ENCODE data around the gene PACSIN2.

Gene PACSIN2

GRCh38 chr22:42907404-42908373 is 107.3 kb downstream of the PACSIN2 start:
- Histone ChIP-seq H3K4me3 (ENCODE audit: low read depth, low read length) (no peak overlapping the region), H2AFZ (ENCODE audit: low read length, unreplicated experiment) (no peak overlapping the region), H3K36me3 (ENCODE audit: insufficient read depth, low read length) (no peaks in the 10 kb centered on the region), H3K79me2 (ENCODE audit: control insufficient read depth, insufficient read depth, low read length, unreplicated experiment) (peaks cover 14% of the 10 kb centered on the region), H3K4me1 (ENCODE audit: control insufficient read depth, insufficient read depth, low read length, unreplicated experiment) (no peaks in the 10 kb centered on the region), H3K27me3 (ENCODE audit: insufficient read depth, low read length) (no peaks in the 10 kb centered on the region), H3K27ac (ENCODE audit: low read depth, low read length) (no peak overlapping the region)

DNA sequence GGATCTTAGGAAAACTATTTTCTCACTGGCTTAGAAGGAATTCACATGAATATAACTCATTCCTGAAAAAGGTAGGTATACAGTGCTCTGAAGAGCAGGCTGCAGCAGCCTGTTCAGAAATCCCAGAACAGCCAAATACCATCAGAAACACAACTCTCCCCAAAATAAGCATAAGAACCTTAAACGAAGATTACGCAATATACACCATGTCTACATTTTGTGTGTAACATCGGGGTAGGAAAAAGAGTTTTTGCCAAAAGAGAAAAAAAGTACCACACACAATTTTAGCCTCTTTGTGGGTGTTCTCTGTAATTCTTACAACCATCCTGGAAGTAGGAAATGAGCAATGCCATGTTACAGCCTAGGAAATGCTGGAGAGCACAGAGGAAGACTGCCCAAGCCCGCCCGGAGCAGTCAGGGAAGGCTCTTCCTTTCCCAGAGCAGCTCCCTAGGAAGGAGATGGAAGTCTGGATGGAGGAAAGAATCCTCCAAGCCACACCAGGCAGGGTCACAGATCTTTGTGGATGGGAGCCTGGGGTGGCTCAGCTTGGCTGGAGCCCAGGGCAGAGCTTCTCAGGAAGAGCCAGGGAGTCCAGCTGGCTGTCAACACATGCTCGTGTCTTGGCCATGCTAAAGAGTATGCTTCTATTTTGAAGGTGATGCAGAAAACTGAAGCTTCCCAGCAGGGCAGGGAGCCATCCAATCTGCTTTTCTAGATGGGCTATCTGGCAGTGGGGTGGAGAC is 108.2 kb downstream of the PACSIN2 start:
- H2AFZ ChIP-seq (ENCODE audit: low read length, unreplicated experiment): no peak overlapping the region
- no peaks in the 10 kb centered on the region for H3K27me3 ChIP-seq (ENCODE audit: insufficient read depth, low read length)
- no peaks in the 10 kb centered on the region for H3K36me3 ChIP-seq (ENCODE audit: insufficient read depth, low read length)
- H3K27ac ChIP-seq (ENCODE audit: low read depth, low read length): no peak overlapping the region
- H3K4me1 ChIP-seq (ENCODE audit: control insufficient read depth, insufficient read depth, low read length, unreplicated experiment): no peaks in the 10 kb centered on the region
- no peak overlapping the region for H3K4me3 ChIP-seq (ENCODE audit: low read depth, low read length)
- peaks cover 14% of the 10 kb centered on the region for H3K79me2 ChIP-seq (ENCODE audit: control insufficient read depth, insufficient read depth, low read length, unreplicated experiment)

DNA sequence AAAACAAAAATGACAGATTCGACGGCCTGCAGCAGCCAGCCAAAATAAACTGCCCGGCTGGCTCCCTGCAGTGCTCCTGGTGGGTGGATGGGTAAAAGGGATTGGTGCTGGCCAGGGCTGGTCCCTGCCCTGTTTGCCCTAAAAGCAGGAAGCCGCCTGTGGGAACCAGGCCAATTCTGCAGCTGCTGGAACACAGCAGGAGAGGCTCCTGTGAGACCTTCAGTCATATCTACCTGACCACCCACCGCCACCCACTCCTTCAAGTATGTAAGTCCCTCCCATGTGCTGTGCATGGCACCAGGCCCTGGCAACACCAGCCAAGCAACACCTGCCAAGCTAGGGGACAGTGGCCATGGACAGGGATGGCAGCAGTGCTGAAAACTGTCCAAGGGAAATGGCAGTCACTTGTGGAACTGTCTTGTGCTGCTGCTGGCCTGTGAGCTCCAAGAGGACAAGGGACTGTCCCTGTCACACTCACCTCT is 109.2 kb downstream of the PACSIN2 start:
- Histone ChIP-seq H3K79me2 (ENCODE audit: control insufficient read depth, insufficient read depth, low read length, unreplicated experiment) (peaks cover 14% of the 10 kb centered on the region), H3K4me3 (ENCODE audit: low read depth, low read length) (no peak overlapping the region), H3K27ac (ENCODE audit: low read depth, low read length) (no peak overlapping the region), H3K27me3 (ENCODE audit: insufficient read depth, low read length) (no peaks in the 10 kb centered on the region), H3K36me3 (ENCODE audit: insufficient read depth, low read length) (no peaks in the 10 kb centered on the region), H3K4me1 (ENCODE audit: control insufficient read depth, insufficient read depth, low read length, unreplicated experiment) (no peaks in the 10 kb centered on the region), H2AFZ (ENCODE audit: low read length, unreplicated experiment) (no peak overlapping the region)

DNA sequence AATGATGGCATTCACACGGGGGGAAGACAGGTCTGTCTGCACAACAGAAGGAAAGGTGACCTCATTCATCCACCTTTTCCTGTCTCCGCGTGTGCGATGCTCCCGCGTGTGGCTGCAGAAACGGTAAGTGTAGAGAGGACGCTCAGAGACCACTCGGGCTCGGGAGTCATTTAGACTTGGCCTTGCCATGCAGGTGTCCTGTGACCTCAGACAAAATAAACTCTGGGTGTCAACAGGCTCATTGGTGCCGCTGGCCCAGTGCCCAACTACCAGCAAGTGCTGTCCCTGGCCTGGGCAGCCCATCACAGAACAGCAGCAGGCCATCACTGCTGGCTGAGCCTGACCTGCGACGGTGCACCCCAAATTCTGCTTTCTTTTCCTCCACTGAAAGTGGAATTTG is 109.7 kb downstream of the PACSIN2 start:
- Histone ChIP-seq H3K27me3 (ENCODE audit: insufficient read depth, low read length) (no peaks in the 10 kb centered on the region), H3K36me3 (ENCODE audit: insufficient read depth, low read length) (no peaks in the 10 kb centered on the region), H3K79me2 (ENCODE audit: control insufficient read depth, insufficient read depth, low read length, unreplicated experiment) (peaks cover 13% of the 10 kb centered on the region), H3K27ac (ENCODE audit: low read depth, low read length) (no peak overlapping the region), H3K4me3 (ENCODE audit: low read depth, low read length) (no peak overlapping the region), H2AFZ (ENCODE audit: low read length, unreplicated experiment) (no peak overlapping the region), H3K4me1 (ENCODE audit: control insufficient read depth, insufficient read depth, low read length, unreplicated experiment) (no peaks in the 10 kb centered on the region)

DNA sequence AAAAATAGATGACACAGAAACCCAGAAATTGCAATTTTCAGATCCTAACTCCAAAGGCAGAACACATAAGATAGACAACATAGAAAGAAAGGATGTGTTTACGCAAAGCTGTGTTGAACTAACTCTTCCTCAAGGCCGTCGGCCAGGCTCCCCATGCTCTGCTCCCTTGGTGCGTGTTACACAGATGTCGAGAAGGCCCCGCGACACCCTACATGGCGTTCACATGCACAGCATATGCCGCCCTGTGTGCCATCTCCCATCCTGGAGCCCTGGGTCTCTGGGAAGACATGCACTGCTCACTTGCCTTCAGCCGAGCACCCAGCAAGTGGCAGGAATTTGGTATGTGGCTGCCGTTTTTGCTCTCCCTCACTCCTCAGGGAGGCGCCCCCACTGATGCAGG is 110.9 kb downstream of the PACSIN2 start:
- Histone ChIP-seq H2AFZ (ENCODE audit: low read length, unreplicated experiment) (no peak overlapping the region), H3K36me3 (ENCODE audit: insufficient read depth, low read length) (no peaks in the 10 kb centered on the region), H3K27ac (ENCODE audit: low read depth, low read length) (no peak overlapping the region), H3K79me2 (ENCODE audit: control insufficient read depth, insufficient read depth, low read length, unreplicated experiment) (peaks cover 12% of the 10 kb centered on the region), H3K27me3 (ENCODE audit: insufficient read depth, low read length) (no peaks in the 10 kb centered on the region), H3K4me1 (ENCODE audit: control insufficient read depth, insufficient read depth, low read length, unreplicated experiment) (no peaks in the 10 kb centered on the region), H3K4me3 (ENCODE audit: low read depth, low read length) (no peak overlapping the region)

- H3K79me2 ChIP-seq (ENCODE audit: control insufficient read depth, insufficient read depth, low read length, unreplicated experiment): peaks cover 12% of the 10 kb centered on the region
- no peaks in the 10 kb centered on the region for H3K36me3 ChIP-seq (ENCODE audit: insufficient read depth, low read length)
- H3K4me3 ChIP-seq (ENCODE audit: low read depth, low read length): no peak overlapping the region
- H3K27me3 ChIP-seq (ENCODE audit: insufficient read depth, low read length): no peaks in the 10 kb centered on the region
- no peak overlapping the region for H2AFZ ChIP-seq (ENCODE audit: low read length, unreplicated experiment)
- H3K27ac ChIP-seq (ENCODE audit: low read depth, low read length): no peak overlapping the region
- H3K4me1 ChIP-seq (ENCODE audit: control insufficient read depth, insufficient read depth, low read length, unreplicated experiment): no peaks in the 10 kb centered on the region
These were observed 112.0 kb downstream of the PACSIN2 start for GRCh38 chr22:42902875-42903510.

DNA sequence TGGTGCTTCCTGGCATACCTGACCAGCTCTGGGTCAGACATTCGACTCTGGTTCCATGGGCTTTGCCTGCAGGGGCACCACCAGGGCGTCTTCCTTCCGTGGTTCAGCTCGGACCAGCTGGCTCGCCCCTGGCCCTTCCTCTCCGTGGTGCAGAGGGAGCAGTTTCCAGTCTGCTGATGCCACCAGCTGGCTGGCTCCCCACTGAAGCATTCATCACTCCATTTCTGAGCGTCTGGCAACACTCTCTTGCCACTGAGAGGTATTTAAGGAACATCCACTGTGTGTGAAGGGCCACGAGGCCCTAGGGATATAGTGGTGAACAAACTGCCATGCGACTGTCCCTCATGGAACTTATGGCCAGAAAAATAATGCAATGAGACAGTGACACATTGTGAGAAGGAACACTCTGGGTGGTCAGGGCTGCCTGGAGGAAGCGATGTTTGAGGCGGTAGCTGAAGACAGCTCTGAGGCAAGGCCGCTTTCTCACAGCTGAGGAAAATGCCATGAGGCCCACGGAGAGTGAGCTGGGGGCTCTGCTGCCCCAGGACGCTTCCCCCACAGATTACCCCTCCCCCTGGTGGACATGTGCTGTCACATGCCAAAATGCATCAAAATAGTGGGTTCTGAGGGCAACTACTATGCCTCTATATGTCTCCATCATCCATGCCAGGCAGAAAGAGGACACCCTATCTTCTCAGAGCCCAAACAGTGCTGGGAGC is 113.0 kb downstream of the PACSIN2 start:
- Histone ChIP-seq H2AFZ (ENCODE audit: low read length, unreplicated experiment) (no peak overlapping the region), H3K27ac (ENCODE audit: low read depth, low read length) (no peak overlapping the region), H3K4me3 (ENCODE audit: low read depth, low read length) (no peak overlapping the region), H3K36me3 (ENCODE audit: insufficient read depth, low read length) (no peaks in the 10 kb centered on the region), H3K27me3 (ENCODE audit: insufficient read depth, low read length) (no peaks in the 10 kb centered on the region), H3K4me1 (ENCODE audit: control insufficient read depth, insufficient read depth, low read length, unreplicated experiment) (no peaks in the 10 kb centered on the region), H3K79me2 (ENCODE audit: control insufficient read depth, insufficient read depth, low read length, unreplicated experiment) (peaks cover 14% of the 10 kb centered on the region)

DNA sequence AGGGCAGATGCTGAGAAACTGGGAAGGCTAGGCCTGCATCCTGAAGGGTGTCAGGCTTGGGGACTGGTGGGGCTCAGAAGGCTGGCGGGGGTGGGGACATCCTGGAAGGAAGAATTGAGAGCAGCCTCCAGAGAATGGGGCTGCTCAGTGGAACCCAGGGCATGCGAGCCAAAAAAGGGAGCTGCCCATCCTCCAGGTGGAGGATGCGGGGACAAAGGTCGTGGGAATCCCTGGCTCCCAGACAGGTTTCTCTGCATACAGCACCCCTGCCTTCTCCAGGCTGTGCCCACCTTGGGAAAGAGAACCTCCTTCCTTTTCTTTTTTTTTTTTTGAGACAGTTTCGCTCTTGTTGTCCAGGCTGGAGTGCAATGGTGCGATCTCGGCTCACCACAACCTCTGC is 117.0 kb downstream of the PACSIN2 start:
- Histone ChIP-seq H2AFZ (ENCODE audit: low read length, unreplicated experiment) (no peak overlapping the region), H3K79me2 (ENCODE audit: control insufficient read depth, insufficient read depth, low read length, unreplicated experiment) (peaks cover 3% of the 10 kb centered on the region), H3K27me3 (ENCODE audit: insufficient read depth, low read length) (no peaks in the 10 kb centered on the region), H3K27ac (ENCODE audit: low read depth, low read length) (no peak overlapping the region), H3K4me1 (ENCODE audit: control insufficient read depth, insufficient read depth, low read length, unreplicated experiment) (no peaks in the 10 kb centered on the region), H3K36me3 (ENCODE audit: insufficient read depth, low read length) (no peaks in the 10 kb centered on the region), H3K4me3 (ENCODE audit: low read depth, low read length) (no peak overlapping the region)

DNA sequence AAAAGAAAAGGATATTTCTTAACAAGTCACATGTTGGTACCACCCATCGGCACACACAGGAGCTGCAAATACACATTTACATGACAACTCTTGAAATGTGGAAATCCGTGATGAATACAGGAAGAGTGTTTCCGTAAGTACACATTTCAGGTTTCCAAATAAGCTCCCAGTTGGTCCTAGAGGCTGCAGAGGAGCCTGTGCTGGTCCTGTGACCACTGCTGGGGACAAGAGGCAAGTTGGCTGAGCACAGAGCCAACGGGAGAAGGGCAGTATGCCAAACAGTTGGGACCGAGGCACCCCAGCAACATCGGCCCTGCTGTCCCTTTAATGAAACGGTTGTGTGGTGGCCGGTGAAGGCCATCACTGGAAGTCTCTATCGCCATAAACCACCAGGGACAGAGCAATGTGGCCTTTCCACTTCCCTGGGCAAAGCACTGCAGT is 119.4 kb downstream of the PACSIN2 start:
- H3K27ac ChIP-seq (ENCODE audit: low read depth, low read length): no peak overlapping the region
- H3K36me3 ChIP-seq (ENCODE audit: insufficient read depth, low read length): no peaks in the 10 kb centered on the region
- H3K79me2 ChIP-seq (ENCODE audit: control insufficient read depth, insufficient read depth, low read length, unreplicated experiment): peaks cover 3% of the 10 kb centered on the region
- H3K27me3 ChIP-seq (ENCODE audit: insufficient read depth, low read length): no peaks in the 10 kb centered on the region
- H2AFZ ChIP-seq (ENCODE audit: low read length, unreplicated experiment): no peak overlapping the region
- H3K4me3 ChIP-seq (ENCODE audit: low read depth, low read length): no peak overlapping the region
- H3K4me1 ChIP-seq (ENCODE audit: control insufficient read depth, insufficient read depth, low read length, unreplicated experiment): no peaks in the 10 kb centered on the region

DNA sequence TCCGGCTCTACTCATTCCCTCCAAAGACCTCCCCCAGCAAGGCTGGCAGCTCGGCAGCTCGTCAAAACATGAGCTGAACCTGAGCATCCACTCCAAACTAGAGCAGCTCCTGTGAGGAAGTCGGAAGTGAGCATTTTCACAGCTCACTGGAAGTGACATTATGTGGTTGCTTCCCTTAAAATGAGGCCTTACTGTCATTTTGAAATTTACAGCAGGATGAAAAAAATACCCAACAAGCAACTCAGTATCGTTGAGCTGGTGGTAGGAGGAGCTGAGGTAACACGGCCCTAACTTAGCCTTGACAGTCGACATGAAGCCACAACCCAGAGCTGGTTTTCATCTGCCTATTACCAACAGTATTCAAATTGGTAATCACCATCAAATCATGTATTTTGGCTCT is 119.9 kb downstream of the PACSIN2 start:
- Histone ChIP-seq H3K36me3 (ENCODE audit: insufficient read depth, low read length) (no peaks in the 10 kb centered on the region), H3K79me2 (ENCODE audit: control insufficient read depth, insufficient read depth, low read length, unreplicated experiment) (peaks cover 3% of the 10 kb centered on the region), H3K27ac (ENCODE audit: low read depth, low read length) (no peak overlapping the region), H2AFZ (ENCODE audit: low read length, unreplicated experiment) (no peak overlapping the region), H3K27me3 (ENCODE audit: insufficient read depth, low read length) (no peaks in the 10 kb centered on the region), H3K4me1 (ENCODE audit: control insufficient read depth, insufficient read depth, low read length, unreplicated experiment) (no peaks in the 10 kb centered on the region), H3K4me3 (ENCODE audit: low read depth, low read length) (no peak overlapping the region)

Data from ACC112 (cell line).